HT-29 (cell line): ENCODE data around the gene DAB2IP. TPM values are rescaled to one million over a fixed set of nuclear protein-coding genes. Genes with fewer than 3 reads are reported as not detected.
A peak's percentile ranks its signal among the peaks of the same experiment; 100 is the strongest.

Source experiments
- DNase-seq: peaks from one replicate; pipeline ENCODE4 v3.0.0-alpha.2; 2015; ENCODE audit warnings: low spot score
- total RNA-seq: library from RNA; depleted of rRNA; stranded (reverse); fragments of >200 nt; shearing (Covaris generic); gene quantifications from 2 replicates; pipeline ENCODE4 v1.2.3, GENCODE V29; 2014

Gene DAB2IP
- total RNA-seq, 1 experiment from 2014 or later: 58.1 TPM

DNA sequence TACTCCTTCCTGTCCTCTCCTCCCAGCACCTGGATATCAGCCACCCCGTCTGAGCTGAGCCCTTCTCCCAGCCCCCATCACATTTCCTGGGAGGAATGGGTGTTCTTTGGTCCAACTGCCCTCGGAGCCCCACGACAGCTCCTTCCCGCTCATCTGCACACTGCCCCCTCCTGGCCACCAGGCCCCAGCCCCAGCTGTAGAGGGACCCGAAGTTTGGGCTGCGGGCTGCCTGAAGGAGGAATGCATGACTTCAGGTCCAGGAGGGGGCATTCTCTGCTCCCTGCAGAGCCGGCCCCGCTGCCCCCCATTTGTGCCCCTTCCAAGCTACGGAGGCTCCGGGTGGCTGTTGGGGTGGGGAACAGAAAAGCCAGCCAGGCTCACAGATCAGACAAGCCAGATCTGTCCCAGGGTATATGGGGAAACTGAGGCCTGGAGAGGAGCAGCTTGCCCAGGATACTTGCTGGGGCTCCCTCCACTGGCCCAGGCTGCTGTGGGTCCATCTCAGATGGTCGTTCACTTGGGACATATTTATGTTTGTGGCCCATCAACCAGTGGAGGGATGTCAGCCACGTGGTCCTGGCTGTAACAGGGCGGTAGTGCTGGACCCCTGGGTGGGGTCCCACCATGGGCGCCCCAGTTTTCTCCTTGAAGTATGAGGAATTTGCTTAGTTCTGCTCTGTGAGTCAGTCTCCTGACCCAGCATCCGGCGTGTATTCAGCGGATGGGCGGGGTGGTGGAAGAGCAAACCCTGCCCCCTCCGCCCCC lies 33.1 kb downstream of the DAB2IP start:
- DNase-seq: peak; percentile 21

DNA sequence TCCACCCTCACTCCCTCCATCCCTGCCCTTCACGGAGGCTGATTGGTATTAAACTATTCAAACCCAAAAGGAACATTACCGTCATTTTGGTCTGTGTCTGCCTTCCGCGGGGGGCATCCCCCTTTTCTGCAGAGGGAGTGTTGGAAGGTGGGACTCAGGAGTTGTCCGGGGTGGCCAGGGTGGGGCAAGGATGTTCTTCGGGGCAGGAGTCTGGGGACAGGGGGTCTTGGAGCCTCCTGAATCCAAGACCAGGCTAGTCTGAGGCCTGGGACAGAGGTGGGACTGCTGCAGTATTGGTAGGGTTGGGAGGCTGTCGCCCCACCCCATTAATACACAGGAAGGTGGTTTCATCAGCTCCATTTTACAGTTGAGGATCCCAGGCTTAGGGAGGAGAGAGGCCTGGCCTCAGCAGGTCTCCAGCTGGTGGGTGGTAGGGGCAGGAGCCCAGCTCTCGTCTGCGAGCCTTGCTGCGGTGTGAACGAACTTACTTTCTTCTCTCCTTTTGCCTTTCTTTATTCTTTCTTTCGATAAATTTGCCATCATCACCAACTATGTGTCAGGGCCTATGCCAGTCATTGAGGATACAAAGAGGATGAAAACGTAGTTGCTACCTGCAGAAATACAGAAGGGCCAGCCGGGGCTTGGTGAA lies 33.8 kb downstream of the DAB2IP start:
- no peak for DNase-seq

DNA sequence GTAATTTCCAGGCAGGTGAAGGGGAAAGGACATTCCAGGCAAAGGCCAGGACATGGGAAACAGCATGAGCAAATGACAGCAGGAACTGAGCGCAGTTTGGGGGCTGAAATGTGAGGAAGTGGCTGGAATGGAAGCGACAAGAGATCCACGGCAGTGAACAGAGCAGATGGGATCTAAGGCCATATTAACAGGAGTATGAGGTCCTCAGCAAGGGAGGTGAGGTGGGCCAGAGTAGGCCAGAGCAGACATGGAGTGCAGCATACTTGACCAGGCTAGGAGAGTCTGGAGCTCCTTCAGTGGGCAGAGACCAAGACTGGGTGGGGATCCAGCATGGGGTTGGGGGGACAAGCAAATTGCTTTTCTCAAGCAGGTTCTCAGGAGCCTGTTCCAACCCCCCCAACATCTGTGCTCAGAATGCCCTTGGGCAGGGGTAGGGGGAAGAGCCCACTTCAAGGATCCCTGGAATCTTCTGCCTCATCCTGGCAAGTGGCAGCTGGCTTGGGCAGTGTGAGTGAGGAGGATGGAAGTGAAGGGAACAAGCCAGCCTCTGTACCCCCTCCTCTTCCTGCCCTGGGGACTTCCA lies 34.5 kb downstream of the DAB2IP start:
- DNase-seq: no peak

DNA sequence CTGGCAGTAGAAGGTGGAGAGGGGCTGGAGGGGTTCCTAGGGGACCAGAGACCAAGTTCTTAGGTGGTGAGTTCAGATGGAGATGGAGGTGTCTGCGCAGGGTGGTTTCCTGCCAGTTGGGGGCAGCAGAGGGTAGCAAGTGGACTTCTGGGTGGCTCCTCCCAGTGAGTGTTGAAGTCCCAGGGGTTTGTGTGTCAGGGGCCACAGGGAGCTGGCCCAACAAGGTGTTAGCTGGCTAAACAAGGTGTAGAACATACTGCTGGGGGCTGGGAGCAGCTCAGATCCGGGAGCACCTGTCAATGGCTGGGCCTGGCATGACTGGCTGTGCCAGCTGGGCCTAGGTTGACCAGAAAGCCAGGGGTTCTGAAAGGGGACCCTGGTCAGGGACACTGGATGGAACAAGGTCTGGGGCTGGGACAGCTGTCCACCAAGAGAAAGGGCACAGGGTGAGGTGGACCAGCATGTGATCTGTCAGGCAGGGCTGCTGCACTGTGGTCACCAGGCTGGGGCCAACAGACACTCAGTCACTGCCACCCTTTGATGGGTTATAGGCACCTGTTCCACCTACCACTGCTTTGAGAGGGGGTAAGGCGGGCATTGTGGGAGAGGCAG lies 35.6 kb downstream of the DAB2IP start:
- DNase-seq: peak; percentile 84

DNA sequence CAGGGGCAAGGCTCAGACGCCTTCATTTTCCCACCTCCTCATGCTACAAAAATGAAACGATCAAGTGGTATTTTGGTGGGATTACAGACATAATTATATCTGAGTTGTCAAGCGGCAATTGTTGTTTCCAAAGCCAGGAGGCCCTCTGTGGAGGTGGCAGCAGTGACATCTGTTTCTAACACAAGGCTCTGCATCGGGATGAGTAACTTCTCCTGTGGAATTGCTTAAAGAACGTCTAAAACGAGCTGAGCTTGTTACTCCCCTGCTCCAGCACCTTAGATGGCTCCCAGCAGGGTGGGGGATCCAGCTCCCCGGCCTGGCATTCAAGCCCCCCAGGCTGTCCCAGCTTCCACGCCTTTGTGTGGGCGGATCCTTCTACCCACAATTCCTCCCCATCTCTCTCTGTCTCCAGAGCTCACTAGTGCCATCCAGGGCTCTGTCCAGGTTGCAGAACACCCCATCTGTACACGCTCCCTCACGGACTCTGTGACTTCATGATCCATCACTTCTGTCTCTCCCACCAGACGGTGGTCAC lies 36.8 kb downstream of the DAB2IP start:
- DNase-seq: no peak

DNA sequence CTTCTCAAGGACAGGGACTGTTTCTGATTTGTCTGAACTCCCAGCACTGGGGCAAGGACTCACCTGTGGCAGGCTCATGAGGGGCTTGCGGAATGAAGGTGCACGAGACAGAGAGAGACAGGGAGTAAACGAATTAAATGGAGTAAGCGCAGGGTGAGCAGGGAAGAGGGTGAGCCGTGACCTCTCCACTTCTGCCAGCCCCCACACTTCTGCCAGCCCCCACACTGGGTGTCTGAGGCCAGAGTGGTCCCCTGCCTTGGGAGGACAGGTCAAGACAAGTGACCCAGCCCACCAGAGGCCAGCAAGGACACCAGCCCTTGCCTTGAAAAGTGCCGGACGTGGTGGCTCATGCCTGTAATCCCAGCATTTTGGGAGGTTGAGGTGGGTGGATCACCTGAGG lies 37.2 kb downstream of the DAB2IP start:
- no peak for DNase-seq

DNA sequence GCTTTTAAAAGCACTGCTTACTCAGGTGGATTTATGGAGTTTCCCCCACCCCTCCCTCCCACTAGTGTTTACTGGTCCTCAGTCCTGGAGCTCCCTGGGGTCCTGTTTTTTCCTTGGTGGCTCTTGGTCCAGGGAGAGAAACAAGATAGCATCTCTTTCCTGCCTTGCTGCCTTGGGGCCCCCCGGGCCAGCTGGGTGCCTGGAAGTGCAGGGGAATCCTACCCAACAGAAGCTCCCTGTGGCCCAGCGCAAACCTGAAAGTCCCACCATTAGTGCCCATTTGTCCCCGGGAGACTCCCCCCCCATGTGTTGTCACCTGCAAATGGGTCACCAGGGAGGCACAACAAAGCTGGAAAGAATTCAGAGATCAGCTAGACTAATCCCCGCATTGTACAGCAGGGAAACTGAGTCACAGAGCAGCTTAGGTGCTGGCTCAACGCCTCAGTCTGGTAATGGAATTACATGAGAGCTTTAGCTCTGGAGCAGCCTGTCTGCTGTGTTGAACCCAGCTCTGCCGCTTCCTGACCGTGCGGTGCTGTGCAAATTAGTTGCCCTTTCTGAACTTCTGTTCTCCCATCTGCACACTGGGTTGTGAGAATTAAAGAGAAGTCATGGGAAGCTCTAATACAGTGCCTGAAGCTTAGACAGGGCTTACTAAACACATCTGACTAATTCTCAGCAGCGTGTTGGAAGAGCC lies 38.2 kb downstream of the DAB2IP start:
- DNase-seq: no peak

DNA sequence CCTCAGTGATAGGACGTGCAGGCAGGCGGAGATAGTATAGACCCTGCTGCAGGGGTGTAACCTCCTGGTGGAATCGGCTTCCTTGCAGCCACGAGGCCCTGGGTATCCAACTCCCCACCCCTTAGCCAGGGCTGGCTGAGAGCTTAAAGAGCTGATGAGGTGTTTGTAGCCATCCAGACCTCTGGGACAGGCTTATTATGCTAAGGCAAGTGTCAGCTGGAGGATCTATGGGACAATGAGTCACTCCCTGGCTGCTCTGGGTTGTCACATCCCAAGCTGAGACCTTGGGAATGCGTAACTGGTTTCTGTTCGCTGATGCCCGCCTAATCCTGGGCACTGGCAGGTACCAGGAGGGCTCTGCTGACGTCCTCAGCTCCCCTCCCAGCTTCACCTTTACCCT lies 38.9 kb downstream of the DAB2IP start:
- DNase-seq: peak; percentile 11

DNA sequence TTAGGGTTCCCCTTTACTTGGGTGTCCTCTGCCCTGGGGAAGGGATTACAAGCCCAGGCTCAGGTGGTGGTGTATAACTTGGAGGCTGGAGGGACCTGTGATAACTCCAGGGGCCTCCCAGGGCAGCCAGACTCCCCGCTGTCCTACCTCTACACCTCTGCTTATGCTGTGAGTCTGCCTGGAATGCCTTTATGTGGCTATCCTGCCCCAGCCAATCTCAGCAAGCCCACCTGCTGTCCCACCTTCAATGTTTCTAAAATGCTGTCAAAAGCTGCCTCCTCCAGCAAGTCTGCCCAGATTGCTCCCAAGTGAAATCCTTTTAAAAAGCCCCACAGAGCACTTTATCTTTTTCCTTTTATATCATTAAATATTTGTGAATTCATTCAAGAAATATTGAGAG lies 39.3 kb downstream of the DAB2IP start:
- DNase-seq: no peak

DNA sequence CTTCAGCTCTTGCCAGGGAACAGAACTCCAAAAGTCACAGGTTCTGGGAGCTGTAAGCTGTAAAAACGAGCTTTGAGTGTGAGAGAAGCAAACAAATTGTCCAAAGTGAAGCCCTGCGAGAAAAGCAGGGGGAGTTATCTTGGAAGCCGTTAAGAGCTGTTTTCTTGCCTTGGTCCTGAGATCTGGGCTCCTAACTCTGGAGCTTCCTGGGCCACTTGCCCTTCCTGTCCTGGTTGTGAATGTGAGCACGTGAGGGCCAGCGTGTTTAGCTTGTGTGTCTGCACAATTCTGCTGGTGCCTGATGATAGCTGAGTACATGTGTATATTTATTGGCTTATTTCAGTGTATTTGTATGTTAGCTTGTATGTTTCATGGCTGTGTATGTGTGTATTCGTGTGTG lies 40.5 kb downstream of the DAB2IP start:
- no peak for DNase-seq

DNA sequence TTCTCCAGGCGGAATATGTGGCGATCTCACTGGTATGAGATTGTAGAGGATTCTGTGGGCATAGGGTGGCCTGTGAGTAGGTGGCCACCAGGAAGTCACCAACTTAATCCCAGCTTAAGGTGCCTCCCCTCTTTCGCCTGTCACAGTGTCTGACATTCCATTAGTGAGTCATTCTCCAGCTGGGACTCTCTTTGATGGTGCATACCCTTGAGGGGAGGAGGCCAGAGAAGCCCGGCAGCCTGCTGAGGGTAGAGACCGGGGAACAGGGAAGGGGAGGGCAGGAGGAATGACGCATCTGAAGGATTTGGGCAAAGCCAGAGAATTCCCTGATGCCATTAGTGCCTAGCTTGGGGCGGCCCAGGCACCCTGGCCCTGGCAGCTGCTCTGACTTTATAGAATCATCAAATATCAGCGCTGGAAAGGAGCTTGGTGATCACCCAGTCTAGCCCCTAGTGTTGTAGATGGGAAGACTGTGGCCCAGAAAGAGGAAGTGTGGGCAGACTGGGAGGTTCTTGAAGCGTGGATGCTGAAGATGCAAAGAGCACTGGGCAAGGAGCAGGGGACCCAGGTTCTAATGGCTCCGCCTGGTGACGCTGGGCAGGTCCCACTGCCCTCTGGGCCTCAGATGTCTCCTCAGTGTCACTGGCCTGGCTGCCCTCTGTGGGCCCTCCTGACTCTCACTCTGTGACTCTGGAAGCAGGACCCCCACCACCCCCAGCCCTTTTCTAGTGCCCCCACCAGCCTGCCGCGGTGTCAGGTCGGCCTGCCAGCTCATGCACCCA lies 41.4 kb downstream of the DAB2IP start:
- peak; percentile 83 for DNase-seq

DNA sequence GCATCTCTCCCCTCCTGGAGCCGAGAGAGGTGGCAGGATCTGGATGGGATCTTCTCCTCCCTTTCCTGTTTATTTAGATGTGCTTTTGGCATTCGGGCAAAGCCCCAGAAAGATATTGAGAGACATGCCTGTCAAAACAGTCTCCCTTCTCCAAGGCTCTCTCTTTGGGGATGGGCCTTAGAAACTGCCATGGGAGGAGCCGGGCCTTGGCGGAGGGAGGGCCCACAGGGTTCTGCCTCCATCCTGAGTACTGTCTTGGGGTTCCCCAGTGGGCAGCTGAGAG lies 41.9 kb downstream of the DAB2IP start:
- DNase-seq: no peak

DNA sequence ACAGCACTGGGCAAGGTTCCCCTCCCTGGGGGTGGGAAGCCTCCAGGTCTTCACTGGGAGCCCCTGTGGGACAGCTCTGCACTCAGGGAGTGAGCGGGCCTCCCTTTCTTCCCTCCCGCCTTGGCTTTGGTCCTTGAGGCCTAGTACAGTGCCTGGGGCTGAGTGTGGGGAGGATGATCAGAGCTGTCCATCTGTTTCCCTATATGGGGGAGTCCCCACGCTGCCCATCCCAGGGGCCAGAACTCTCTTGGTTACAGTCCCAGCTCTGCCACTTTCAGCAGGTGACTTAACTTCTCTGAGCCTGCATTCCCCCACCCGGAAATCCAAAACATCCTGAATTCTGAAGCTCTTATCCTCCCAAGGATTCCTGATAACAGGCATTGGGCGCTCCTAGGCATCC lies 42.6 kb downstream of the DAB2IP start:
- no peak for DNase-seq

DNA sequence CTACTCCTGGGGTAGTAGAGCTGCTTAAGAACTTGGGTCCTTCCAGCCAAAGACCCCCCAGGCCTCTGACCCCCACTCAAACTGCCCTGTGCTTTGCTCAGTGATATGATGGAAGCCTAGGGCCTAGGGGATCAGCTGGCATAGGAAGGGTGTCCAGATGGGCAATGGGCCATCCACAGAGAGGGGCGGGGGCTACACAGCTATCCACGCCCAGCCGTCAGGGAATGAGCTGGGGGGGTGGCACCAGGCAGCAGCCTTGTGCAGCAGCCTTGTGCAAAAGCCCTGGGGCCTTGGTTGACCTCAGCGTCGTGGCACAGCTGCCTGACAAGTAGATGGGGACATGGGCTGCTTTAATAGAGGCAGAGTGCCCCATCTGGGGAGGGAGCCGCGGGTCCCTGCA lies 43.2 kb downstream of the DAB2IP start:
- DNase-seq: no peak

DNA sequence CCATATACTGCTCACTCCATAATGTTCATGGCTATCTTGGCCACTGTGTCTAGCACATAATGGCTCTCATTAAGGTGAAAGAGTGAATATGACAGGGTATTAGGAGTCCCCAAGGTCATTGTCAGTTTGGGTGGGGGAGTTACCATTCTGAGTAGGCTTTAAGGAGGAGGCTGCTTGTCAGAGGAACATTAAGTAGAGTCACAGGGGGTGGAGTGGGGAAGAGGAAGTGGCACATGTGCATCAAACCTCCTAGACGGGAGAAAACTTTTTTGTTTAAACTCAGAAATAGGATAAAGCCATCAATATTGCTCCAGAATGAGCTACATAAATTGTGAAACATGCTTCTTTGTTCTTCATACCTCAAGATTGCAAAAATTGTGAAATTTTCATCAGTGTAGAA lies 45.5 kb downstream of the DAB2IP start:
- DNase-seq: no peak

DNA sequence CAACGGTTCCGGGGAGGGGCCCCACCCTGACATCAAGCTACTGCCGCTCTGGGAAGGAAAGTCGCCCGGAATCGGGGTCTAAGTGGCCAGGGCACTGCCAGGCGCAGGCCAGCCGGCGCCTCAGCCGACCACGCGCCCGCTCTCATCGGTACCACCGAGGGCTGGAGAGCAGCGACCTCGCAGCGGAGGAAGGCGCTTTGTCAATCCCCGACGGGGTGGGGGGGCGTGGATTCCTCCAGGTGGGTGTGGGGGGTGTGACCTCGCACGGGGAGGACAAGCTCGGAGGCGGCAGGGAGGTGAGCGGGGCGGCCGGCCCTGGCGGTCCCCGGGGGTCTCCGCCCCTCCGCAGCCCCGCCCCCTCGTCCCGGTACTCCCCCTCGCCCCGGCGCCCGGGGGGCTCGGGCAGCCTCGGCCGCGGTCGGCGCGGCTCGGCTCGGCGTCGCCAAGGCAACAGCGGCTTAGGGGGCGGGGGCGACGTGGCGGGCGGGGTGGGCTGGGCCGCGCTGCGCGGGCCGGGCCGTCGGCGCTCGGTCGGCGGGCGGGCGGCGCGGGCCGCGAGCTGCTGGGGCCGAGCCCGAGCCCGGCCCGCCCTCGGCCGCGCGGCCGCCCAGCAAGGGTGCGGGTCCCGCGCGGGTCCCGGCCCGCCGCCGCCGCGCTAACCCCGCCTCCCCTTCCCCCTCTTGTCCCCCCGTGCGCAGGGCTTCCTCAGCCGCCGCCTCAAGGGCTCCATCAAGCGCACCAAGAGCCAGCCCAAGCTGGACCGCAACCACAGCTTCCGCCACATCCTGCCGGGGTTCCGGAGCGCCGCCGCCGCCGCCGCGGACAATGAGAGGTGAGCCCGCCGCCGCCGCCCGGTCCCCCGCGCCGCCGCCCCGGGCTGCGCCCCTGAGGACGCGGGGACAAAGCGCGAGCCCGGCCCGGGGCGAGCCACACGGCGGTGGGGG lies 47.5 kb downstream of the DAB2IP start:
- DNase-seq: no peak

DNA sequence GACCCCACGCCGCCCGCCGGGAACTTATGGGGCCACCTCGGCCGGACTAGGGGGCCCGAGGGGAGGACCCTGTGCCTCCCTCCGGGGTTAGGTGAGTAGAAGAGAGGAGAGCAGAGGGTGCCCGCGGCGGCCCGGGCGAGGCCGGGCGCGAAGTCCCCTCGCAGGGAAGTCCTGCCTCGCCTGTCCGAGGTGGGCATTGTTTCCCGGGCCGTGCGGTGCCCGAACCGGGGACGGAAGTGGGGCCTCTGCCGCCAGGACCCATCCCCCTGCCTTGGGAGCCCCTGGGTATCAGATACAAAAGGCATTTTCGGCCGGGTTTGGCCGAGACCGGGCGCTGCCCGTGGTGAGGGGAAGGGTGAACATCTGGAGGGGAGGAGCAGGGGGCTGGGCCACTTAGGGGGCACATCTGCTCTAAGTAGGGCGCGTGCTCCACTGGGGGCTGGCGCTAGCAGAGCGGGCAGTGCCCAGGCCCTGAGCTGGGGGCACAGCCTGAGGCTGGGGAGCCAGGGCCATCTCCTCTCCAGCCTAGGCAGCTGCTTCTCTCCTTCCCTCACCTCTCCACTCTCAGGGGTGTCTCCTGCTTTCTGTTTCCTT lies 48.2 kb downstream of the DAB2IP start:
- no peak for DNase-seq

DNA sequence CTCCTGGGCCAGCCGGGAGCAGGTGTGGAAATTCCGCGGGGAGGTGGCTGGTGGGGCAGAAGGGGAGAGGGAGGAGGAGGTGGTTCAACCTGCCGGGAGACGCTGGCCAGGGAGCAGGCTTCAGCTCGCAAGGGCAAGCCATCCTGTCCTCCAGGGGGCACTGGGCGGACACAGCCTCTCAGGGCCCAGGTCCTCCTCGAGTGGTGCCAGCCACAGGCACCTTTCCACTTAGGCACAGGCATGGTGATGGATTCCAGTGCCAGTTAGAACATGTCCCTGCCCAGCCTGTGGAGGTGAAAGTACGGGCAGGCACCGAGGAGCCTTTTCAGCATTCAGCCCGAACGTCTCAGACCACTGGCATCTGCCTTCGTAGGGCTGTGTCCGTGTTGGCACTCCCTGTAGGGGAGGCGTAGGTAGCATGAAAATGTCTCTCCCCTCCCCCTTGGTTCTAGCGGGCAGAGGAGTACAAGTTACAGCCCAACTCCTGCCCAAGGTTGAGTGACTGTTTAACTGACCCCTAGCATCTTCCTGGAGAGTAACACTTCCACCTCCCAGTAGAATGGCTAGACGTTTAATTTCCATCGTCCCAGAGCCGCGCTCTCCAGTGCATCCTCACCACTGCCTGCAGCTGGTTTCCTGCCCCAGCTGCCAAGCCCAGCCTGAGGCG lies 48.9 kb downstream of the DAB2IP start:
- peak; percentile 44 for DNase-seq

DNA sequence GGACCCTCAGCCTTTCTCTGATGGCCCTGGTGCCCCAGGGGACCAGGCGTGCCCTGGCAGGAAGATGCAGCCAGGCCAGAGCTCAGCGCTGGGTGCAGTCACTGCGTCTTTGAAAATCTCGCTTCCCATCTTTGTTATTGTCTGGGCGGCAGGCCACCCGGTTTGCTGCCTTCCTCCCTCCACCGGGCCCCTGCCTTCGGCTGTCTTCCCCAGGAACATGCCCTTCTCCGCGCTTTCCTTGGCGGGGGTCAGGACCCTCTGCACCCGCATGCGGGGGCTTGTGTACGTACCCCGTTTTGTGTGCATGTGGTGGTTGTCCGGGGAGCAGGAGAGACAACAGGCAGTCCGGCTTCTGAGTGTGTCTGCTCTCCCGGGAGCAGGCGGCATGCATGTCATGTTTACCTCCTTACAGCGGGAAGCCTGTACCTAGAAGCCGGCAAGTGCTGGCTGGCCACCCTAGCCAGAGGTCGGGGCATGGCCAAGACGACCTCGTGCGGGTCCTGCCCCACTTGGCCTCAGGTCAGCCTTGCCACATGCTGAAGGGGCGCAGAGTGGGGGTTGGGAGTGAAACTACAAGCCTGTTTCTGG lies 49.5 kb downstream of the DAB2IP start:
- no peak for DNase-seq
